GM21786 (cell line): ENCODE measurements around the gene TLL2.

Experiments
- ATAC-seq: cut with Tn5 transposase; IDR thresholded peaks from one replicate; pipeline ENCODE4 v1.9.1; 2021; ENCODE audit not compliant: unreplicated experiment

Gene TLL2

GRCh38 chr10:96334616-96335526 lies 178.9 kb downstream of the TLL2 start:
- ATAC-seq, result no peak

DNA sequence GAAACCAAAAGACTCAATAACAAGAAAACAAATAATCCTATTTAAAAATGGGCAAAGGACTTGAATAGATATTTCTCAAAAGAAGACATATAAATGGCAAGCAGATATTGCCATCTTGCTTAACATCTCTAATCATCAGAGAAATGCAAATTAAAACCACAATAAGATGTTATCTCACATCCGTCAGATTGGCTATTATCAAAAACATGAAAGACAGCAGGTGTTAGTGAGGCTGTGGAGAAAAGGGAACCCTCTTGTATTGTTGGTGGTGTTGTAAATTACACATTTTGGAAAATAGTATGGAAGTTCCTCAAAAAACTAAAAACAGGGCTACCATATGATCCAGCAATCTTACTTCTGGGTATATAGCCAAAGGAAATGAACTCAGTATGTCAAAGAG lies 180.6 kb downstream of the TLL2 start:
- ATAC-seq, result no peak

DNA sequence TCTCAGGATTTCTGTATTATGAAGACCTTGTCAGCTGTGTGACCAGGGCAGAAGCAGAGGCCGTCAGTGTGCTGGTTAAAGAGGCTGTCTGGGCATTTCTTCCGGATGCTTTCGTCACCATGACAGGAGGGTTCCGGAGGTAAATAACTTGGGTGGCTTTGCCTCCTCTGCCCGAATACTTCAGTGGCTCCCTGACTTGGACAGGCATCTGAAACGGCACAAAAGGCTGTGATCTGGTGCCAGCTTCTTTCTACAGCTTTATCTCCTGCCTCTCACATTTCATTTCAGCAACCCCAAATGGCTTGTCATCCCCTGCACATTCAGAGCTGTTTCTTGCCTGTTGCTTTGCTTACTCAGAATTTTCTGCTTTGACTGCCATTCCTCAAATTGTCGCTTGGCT lies 186.3 kb downstream of the TLL2 start:
- ATAC-seq, result no peak

- peak; percentile 84 for ATAC-seq
Measured at GRCh38 chr10:96325719-96326373, 187.9 kb downstream of the TLL2 start.

GRCh38 chr10:96324447-96324846 lies 189.3 kb downstream of the TLL2 start:
- no peak for ATAC-seq

- no peak for ATAC-seq
Measured at GRCh38 chr10:96322275-96322674, 191.5 kb downstream of the TLL2 start.

DNA sequence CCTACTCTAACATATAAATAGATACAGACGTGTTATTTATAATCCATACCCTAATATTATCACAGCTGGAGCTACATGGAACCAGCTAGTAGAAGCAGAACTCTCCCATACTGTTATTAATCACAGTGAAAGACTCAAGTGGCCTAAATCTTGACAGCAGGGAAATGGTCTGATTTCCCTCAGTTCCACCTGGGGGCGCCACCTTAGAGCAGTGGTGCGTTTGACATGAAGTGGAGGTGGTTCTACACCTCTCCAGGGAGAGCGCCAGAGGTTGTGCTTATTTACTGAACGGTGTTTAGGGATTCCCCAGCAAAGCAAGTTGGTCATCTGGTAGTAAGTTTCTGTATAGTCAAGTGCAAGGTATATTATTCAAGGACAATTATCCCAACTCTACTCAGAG lies 191.9 kb downstream of the TLL2 start:
- no peak for ATAC-seq

DNA sequence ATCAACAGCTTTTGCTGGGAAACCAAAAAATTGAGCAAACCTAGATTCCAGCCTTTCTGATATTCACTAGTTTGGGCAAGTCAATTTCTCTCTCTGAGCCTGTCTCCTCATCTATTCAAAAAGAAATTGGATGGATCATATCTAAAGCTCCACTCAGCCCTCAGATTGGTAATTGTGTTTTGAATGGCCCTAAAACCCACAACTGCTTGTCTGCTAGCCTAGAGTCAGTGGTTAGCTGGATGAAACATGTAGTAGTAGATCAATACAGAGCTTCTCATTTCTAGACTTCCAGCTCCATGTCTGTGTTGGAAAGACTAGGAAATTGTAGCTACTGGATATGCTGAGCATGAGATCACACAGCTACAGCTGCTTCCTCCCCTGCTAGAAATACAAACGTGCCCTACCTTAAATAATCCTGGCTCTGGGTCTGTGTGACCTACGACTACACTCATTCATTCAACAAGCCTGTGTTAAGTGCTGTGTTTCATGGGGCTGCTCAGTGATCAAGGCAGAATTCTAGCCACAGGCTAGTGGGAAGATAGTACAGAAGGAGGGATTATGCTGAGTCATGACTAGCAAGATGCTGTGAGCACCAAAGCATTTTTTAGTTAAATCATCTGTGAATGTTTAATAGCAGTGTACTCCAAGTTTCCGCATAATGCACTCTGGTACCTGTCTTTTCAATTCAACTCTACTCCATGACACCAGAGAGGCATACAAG lies 193.8 kb downstream of the TLL2 start:
- no peak for ATAC-seq

GRCh38 chr10:96317067-96317833 lies 196.5 kb downstream of the TLL2 start:
- ATAC-seq, result no peak
